ENCODE measurements around the gene RARB.

Gene RARB

GRCh38 chr3:25566358-25566920, 138.4 kb downstream of the RARB start:
- no peak overlapping the region for H3K4me3 ChIP-seq (ENCODE audit: low read depth, low read length)
- DNase-seq (ENCODE audit: low read depth), result no peak
- no peak for TF ChIP-seq CTCF (IDR thresholded peaks at IDR 0.05; ENCODE audit: insufficient read depth, low read depth, low read length, missing control alignments)

- H3K4me3 ChIP-seq (ENCODE audit: low read depth, low read length), result no peak overlapping the region
- DNase-seq (ENCODE audit: low read depth), result no peak
- no peak for TF ChIP-seq CTCF (IDR thresholded peaks at IDR 0.05; ENCODE audit: insufficient read depth, low read depth, low read length, missing control alignments)
These were observed 139.3 kb downstream of the RARB start for GRCh38 chr3:25567388-25567787.

GRCh38 chr3:25567806-25568524, 139.9 kb downstream of the RARB start:
- TF ChIP-seq CTCF (IDR thresholded peaks at IDR 0.05; ENCODE audit: insufficient read depth, low read depth, low read length, missing control alignments), result no peak
- DNase-seq (ENCODE audit: low read depth), result no peak
- no peak overlapping the region for H3K4me3 ChIP-seq (ENCODE audit: low read depth, low read length)

- DNase-seq (ENCODE audit: low read depth), result no peak
- H3K4me3 ChIP-seq (ENCODE audit: low read depth, low read length), result no peak overlapping the region
- TF ChIP-seq CTCF (IDR thresholded peaks at IDR 0.05; ENCODE audit: insufficient read depth, low read depth, low read length, missing control alignments), result no peak
These were observed 140.5 kb downstream of the RARB start for GRCh38 chr3:25568525-25569078.

GRCh38 chr3:25571285-25571684, 143.2 kb downstream of the RARB start:
- no peak overlapping the region for H3K4me3 ChIP-seq (ENCODE audit: low read depth, low read length)
- TF ChIP-seq CTCF (IDR thresholded peaks at IDR 0.05; ENCODE audit: insufficient read depth, low read depth, low read length, missing control alignments), result no peak
- DNase-seq (ENCODE audit: low read depth), result no peak

GRCh38 chr3:25572336-25572735, 144.3 kb downstream of the RARB start:
- no peak for TF ChIP-seq CTCF (IDR thresholded peaks at IDR 0.05; ENCODE audit: insufficient read depth, low read depth, low read length, missing control alignments)
- no peak overlapping the region for H3K4me3 ChIP-seq (ENCODE audit: low read depth, low read length)
- DNase-seq (ENCODE audit: low read depth), result no peak
